ENCODE measurements around the gene BMAL2. TPM values are rescaled to one million over a fixed set of nuclear protein-coding genes. Genes with fewer than 3 reads are reported as not detected.

The BMAL2 gene, protein sequence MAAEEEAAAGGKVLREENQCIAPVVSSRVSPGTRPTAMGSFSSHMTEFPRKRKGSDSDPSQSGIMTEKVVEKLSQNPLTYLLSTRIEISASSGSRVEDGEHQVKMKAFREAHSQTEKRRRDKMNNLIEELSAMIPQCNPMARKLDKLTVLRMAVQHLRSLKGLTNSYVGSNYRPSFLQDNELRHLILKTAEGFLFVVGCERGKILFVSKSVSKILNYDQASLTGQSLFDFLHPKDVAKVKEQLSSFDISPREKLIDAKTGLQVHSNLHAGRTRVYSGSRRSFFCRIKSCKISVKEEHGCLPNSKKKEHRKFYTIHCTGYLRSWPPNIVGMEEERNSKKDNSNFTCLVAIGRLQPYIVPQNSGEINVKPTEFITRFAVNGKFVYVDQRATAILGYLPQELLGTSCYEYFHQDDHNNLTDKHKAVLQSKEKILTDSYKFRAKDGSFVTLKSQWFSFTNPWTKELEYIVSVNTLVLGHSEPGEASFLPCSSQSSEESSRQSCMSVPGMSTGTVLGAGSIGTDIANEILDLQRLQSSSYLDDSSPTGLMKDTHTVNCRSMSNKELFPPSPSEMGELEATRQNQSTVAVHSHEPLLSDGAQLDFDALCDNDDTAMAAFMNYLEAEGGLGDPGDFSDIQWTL
- 10.4 and 10.6 TPM in 2 replicates for total RNA-seq (2014; rRNA removed; shearing (Covaris generic))

DNA sequence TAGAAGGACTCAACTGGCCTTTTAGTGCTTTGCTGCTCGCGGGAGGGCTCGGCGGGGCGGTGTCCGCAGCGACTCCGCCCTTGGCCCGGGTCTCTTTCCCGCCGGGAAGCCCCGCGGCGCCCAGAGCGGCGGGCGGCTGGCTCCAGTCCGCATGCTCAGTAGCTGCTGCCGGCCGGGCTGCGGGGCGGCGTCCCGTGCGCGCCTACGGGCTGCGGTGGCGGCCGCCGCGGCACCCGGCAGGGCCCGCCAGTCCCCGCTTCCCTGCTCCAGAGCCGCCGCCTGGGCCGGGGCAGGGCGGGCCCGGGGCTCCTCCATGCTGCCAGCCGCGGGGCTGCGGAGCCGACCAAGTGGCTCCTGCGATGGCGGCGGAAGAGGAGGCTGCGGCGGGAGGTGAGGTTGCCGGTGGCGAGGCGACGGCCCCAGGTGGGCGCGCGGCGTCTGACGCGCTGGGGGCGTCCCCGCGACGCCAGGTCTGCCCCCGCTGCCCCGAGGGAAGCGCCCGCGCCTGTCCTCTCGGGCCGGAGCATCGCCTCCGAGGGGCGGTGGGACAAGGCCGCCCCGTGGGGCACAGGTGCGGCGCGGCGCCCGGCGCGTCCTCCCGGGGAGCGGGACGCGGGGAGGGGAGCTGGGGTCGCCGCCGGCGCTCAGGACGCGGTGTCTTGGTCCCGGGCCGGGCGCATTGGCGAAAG is at the start of gene BMAL2:
TSS of gene BMAL2 (plus strand) at position 123 of the 689 bp plus-strand sequence. CDS start at position 360, 237 bp downstream.
- peaks cover 9% of the 10 kb centered on the region; the same call in 1 of the 2 replicates for H3K4me1 ChIP-seq
- H3K9me3 ChIP-seq (replicated peaks) = no peaks in the 10 kb centered on the region
- no peaks in the 10 kb centered on the region for H3K36me3 ChIP-seq
- peak; percentile 58 to 72 for DNase-seq
- H3K4me3 ChIP-seq = peak within 1 kb of the TSS; percentile 75
- H3K27ac ChIP-seq = no peak within 1 kb of the TSS
- no peaks in the 10 kb centered on the region for H3K27me3 ChIP-seq

DNA sequence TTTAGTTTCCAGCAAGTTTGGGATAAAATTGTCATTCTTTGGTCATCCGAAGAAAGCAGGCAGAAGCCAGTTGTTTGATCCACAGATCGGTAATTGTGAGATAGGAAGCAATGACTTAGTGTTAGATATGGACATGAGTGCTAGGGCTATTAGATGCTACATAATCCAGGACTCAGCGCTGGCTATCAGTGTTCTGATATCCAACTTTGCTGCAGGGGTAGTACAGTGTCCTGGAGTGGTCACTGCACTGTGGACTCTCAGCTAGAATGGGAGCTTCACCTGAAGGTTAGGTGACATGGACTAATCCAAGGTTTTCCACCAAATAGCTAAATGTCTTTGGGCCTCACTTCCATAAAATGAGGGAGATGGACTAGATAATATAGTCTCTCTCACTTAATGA is 48.6 kb upstream of the BMAL2 start:
- H3K9me3 ChIP-seq (replicated peaks) = no peaks in the 10 kb centered on the region
- no peak for DNase-seq
- no peak overlapping the region for H3K4me3 ChIP-seq
- no peak overlapping the region for H3K27ac ChIP-seq
- no peaks in the 10 kb centered on the region for H3K36me3 ChIP-seq
- H3K27me3 ChIP-seq = no peaks in the 10 kb centered on the region
- H3K4me1 ChIP-seq = peaks cover 6% of the 10 kb centered on the region; the same call in 1 of the 2 replicates

DNA sequence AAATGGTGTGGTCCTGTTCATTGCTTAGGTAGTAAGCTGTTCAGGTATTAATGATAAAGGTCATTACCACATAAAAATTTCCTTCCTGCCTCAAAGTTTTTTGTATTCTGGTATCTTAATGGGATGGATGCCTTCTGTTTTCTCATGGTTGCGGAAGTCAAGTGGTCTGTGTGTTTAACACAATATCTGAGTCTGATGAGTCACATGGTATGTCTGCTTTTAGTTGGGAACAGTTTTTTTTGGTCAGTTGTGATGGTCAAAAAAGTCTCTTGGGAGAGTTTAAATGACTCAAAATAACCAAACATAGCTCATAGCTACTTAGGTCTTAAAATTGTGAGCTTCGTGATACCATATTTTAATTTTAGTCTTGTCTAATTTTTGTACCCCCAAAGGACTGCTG is 47.9 kb upstream of the BMAL2 start:
- Histone ChIP-seq H3K27ac (no peak overlapping the region), H3K36me3 (no peaks in the 10 kb centered on the region), H3K9me3 (replicated peaks) (no peaks in the 10 kb centered on the region)

DNA sequence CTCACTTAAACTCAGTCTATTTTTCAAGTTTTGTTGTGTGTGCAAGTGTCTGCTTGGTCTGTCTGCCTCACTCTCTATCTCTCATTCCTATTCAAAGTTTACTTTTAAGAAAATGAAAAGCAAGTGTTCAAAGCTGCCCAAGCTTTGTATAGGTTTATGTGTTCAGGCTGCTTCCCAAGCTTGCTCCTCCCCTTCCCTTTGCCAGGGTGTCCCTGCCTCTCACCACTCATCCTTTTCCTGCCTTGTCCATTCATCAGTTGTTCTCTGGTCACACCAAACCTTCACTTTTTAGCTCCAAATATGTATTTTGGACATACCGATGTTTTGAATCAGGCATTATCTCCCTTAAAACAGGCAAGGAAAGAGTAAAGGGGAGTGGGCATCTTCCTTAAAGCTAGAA is 47.2 kb upstream of the BMAL2 start:
- H3K4me1 ChIP-seq = peaks cover 6% of the 10 kb centered on the region; the same call in 1 of the 2 replicates
- H3K27me3 ChIP-seq = no peaks in the 10 kb centered on the region
- DNase-seq = no peak
- no peaks in the 10 kb centered on the region for H3K9me3 ChIP-seq (replicated peaks)
- no peak overlapping the region for H3K27ac ChIP-seq
- H3K4me3 ChIP-seq = no peak overlapping the region
- H3K36me3 ChIP-seq = no peaks in the 10 kb centered on the region

More for the DNA sequence above, 47.9 kb upstream of the BMAL2 start:
- DNase-seq = no peak
- Histone ChIP-seq H3K4me1 (peaks cover 6% of the 10 kb centered on the region; the same call in 1 of the 2 replicates), H3K27me3 (no peaks in the 10 kb centered on the region), H3K4me3 (no peak overlapping the region)

DNA sequence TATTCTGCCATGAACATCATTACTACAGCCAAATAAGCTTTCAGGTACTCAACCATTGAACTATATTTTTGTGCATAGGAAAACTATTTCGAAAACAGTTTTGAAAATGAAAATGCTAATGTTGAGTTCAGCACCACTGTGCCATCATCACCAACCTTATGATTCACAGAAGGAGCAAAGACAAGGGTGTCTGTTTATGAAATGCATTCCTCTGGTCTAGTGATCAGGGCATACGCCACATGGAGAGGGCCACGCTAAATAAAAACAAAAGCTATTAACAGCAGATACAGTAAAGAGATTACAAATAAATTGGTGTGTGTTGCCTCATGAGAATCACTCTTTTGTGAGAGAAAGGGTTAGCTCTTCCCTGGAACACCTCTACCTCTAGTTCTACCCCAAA is 43.2 kb upstream of the BMAL2 start:
- H3K27me3 ChIP-seq = no peaks in the 10 kb centered on the region
- H3K4me1 ChIP-seq = peaks cover 6% of the 10 kb centered on the region; the same call in 1 of the 2 replicates
- no peaks in the 10 kb centered on the region for H3K9me3 ChIP-seq (replicated peaks)
- no peak overlapping the region for H3K27ac ChIP-seq
- no peak for DNase-seq
- no peaks in the 10 kb centered on the region for H3K36me3 ChIP-seq
- no peak overlapping the region for H3K4me3 ChIP-seq

DNA sequence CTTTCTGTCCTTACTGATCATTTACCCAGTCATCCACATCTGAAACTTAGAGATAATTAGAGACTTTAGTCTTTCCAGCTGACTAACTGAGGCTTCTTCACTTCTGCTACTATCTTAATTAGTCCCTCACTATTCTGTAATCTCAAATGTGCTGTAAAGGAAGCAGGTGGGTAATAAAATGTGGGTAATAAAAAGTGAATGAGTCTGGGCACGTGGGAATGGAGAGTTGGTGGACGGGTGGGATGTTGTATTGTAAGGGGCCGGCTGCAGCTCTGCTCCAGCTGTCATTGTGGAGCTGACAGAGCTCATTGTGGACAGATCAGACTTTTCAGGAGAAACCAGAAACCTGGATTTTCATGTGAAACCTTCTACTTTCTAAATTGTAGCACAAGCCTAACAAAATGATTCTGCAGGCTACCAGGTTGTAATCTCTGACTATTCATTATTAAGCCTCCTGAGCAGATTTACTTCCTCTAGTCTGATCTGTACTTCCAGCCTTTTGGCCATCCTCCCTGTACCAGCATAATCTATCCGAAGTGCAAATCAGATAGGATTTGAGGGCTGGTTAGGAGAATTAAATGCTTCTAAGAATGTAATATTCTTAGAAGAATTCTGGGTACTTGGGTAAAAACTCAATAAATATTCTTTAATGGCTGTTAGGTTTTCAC is 42.0 kb upstream of the BMAL2 start:
- H3K4me1 ChIP-seq = no peaks in the 10 kb centered on the region
- DNase-seq = peak in 1 of 2 experiments; percentile 11
- no peaks in the 10 kb centered on the region for H3K36me3 ChIP-seq
- no peaks in the 10 kb centered on the region for H3K9me3 ChIP-seq (replicated peaks)
- H3K4me3 ChIP-seq = no peak overlapping the region
- no peak overlapping the region for H3K27ac ChIP-seq
- H3K27me3 ChIP-seq = no peaks in the 10 kb centered on the region

DNA sequence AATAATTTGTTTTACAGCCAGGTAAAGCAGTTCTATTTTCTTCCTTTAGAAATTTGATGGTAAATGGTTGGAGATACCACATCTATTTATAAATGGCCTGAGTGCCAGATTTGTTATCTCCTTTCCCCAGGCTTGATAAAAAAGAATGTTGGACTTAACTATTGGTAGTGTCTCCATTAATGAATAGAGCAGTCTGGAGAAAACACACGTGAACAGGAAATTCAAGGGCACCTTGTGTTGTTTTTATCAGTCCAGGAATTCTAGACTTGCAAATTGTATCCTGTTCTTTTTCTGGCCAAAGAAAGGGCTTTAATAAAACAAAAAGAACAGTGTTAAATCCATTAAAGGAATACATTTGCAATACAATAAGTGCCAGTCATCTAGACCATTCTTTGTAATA is 40.8 kb upstream of the BMAL2 start:
- H3K9me3 ChIP-seq (replicated peaks) = no peaks in the 10 kb centered on the region; the same call in 1 of the 2 replicates
- no peak for DNase-seq
- no peaks in the 10 kb centered on the region for H3K36me3 ChIP-seq
- no peaks in the 10 kb centered on the region for H3K4me1 ChIP-seq
- no peaks in the 10 kb centered on the region for H3K27me3 ChIP-seq
- no peak overlapping the region for H3K4me3 ChIP-seq
- no peak overlapping the region for H3K27ac ChIP-seq

DNA sequence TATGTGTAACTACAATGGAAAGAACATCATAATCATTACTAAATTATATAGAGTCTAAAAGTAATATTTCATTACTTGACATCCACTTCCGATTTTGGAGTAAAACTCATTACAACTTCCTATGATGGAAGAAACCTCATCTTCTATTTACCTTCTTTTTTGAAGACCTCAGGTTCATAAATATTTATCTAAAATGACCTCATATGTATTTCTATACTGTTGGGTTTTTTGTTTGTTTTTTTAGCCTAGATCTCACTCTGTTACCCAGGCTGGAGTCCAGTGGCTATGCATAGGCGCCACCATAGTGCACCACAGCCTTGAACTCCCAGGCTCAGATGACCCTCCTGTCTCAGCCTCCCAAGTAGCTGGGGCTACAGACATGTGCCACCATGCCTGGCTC is 39.9 kb upstream of the BMAL2 start:
- 0 out of 2 replicates have a peak, but pooled peaks cover 3% of the 10 kb centered on the region for H3K36me3 ChIP-seq
- H3K27me3 ChIP-seq = no peaks in the 10 kb centered on the region
- H3K4me3 ChIP-seq = no peak overlapping the region
- no peak for DNase-seq
- H3K27ac ChIP-seq = no peak overlapping the region
- no peaks in the 10 kb centered on the region; the same call in 1 of the 2 replicates for H3K9me3 ChIP-seq (replicated peaks)
- no peaks in the 10 kb centered on the region for H3K4me1 ChIP-seq

DNA sequence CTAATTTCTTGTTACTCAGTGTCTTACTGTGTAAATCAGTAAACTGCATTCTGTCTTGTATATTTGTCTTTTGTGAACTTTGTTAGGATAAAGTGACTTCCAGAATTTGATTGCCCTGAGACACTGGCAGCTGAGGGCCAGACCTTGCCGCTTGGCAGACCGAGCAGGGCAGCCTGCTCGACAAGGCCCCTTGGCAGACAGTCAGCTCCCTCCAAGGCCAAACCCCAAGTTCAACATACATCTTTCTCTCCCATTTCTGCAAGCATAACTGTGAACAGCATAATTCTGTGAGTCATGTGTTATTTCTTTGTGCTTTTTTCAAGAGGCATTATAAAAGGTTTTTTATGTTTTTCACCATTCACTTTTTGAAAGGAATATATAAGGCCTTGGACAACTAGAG is 39.2 kb upstream of the BMAL2 start:
- no peak overlapping the region for H3K4me3 ChIP-seq
- H3K27ac ChIP-seq = no peak overlapping the region
- no peak for DNase-seq

DNA sequence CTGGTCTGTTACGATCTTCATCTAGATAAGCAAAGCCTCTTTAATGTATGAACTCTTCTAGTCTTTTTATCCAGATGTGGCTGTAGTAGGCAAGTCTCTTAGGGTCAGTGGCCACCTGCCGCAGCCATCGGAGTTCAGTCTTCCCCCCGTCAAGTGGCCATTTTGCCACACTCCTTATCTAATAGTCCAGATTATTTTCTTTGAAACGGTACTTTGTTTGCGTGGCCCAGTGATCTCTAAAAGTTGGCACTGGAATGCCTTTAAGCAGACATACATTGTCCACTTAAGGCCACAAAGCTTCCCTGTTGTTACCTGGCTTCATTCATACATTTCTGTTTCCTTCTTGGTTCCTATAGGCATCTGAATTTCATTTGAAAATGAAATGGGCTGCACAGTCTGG is 36.0 kb upstream of the BMAL2 start:
- DNase-seq = no peak
- Histone ChIP-seq H3K36me3 (peaks cover 25% of the 10 kb centered on the region), H3K4me3 (no peak overlapping the region), H3K4me1 (no peaks in the 10 kb centered on the region), H3K9me3 (replicated peaks) (peaks cover 4% of the 10 kb centered on the region; the same call in 1 of the 2 replicates), H3K27me3 (no peaks in the 10 kb centered on the region), H3K27ac (no peak overlapping the region)

More for the DNA sequence above, 39.2 kb upstream of the BMAL2 start:
- Histone ChIP-seq H3K9me3 (replicated peaks) (no peaks in the 10 kb centered on the region; the same call in 1 of the 2 replicates), H3K36me3 (peaks cover 7% of the 10 kb centered on the region), H3K4me1 (no peaks in the 10 kb centered on the region), H3K27me3 (no peaks in the 10 kb centered on the region)

DNA sequence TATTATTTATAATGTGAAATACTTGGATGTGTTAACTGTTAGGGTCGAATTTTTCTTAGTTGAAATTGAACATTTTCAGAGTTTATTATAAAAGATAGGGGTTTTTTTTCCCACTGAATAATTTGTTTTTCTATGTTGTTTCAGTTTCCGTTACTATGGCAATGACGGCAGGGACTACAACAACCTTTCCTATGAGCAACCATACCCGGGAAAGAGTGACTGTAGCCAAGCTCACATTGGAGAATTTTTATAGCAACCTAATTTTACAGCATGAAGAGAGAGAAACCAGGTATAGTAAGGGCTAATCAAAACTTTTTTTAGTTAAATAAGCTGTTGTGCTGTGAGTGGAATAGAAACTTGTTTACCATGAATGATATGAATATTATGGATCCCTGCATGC is 35.1 kb upstream of the BMAL2 start:
- DNase-seq = no peak

DNA sequence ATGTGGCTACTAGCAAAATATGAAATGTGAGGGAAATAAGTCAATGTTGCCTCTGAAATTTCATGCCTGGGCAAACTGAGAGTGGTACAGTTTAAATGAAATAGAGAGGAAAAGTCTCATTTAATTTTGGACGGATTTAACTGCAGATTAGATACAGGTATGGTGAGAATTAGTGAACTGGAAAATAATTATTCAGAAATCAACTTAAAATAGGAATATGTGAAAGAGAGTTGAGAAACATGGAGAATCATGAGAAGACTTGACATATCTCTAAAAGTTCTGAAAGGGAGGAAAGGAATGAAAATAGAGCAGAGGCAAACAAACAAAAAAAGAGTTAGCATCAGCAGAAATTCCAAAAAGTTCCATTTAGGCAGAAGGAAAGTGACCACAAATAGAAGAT is 33.5 kb upstream of the BMAL2 start:
- DNase-seq = no peak
- H3K36me3 ChIP-seq = peaks cover 28% of the 10 kb centered on the region
- H3K4me3 ChIP-seq = no peak overlapping the region
- H3K27me3 ChIP-seq = no peaks in the 10 kb centered on the region
- H3K9me3 ChIP-seq (replicated peaks) = peaks cover 4% of the 10 kb centered on the region; the same call in 1 of the 2 replicates
- H3K4me1 ChIP-seq = no peaks in the 10 kb centered on the region; the same call in 1 of the 2 replicates
- H3K27ac ChIP-seq = no peak overlapping the region

More for the DNA sequence above, 35.1 kb upstream of the BMAL2 start:
- Histone ChIP-seq H3K4me1 (no peaks in the 10 kb centered on the region), H3K27me3 (no peaks in the 10 kb centered on the region), H3K27ac (no peak overlapping the region), H3K4me3 (no peak overlapping the region), H3K36me3 (peaks cover 28% of the 10 kb centered on the region), H3K9me3 (replicated peaks) (peaks cover 4% of the 10 kb centered on the region; the same call in 1 of the 2 replicates)

DNA sequence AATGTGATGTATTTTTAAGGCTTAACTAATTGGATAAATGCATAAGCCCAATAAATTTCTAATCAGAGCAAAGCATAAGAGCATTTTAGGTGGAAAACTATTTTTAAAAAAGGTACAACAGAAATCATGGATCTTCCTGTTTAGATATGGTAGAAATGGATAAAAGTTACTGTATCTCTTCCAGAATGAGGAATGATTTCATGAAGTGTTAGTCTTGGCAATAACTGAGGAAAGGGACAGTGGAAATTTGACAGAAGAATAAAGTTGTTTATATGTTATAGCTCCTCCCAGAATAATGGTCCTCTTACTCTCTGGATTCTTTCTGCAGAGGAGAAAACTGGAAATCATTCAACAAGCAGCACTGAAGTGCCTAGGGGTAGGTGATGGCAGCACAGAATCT is 32.4 kb upstream of the BMAL2 start:
- Histone ChIP-seq H3K27me3 (no peaks in the 10 kb centered on the region), H3K4me1 (no peaks in the 10 kb centered on the region; the same call in 1 of the 2 replicates), H3K4me3 (no peak overlapping the region), H3K36me3 (peaks cover 28% of the 10 kb centered on the region), H3K27ac (no peak overlapping the region), H3K9me3 (replicated peaks) (peaks cover 4% of the 10 kb centered on the region; the same call in 1 of the 2 replicates)
- no peak for DNase-seq
